ENCODE results near the gene PODXL2.
A peak's percentile ranks its signal among the peaks of the same experiment; 100 is the strongest.

Gene PODXL2, protein sequence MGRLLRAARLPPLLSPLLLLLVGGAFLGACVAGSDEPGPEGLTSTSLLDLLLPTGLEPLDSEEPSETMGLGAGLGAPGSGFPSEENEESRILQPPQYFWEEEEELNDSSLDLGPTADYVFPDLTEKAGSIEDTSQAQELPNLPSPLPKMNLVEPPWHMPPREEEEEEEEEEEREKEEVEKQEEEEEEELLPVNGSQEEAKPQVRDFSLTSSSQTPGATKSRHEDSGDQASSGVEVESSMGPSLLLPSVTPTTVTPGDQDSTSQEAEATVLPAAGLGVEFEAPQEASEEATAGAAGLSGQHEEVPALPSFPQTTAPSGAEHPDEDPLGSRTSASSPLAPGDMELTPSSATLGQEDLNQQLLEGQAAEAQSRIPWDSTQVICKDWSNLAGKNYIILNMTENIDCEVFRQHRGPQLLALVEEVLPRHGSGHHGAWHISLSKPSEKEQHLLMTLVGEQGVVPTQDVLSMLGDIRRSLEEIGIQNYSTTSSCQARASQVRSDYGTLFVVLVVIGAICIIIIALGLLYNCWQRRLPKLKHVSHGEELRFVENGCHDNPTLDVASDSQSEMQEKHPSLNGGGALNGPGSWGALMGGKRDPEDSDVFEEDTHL

DNA sequence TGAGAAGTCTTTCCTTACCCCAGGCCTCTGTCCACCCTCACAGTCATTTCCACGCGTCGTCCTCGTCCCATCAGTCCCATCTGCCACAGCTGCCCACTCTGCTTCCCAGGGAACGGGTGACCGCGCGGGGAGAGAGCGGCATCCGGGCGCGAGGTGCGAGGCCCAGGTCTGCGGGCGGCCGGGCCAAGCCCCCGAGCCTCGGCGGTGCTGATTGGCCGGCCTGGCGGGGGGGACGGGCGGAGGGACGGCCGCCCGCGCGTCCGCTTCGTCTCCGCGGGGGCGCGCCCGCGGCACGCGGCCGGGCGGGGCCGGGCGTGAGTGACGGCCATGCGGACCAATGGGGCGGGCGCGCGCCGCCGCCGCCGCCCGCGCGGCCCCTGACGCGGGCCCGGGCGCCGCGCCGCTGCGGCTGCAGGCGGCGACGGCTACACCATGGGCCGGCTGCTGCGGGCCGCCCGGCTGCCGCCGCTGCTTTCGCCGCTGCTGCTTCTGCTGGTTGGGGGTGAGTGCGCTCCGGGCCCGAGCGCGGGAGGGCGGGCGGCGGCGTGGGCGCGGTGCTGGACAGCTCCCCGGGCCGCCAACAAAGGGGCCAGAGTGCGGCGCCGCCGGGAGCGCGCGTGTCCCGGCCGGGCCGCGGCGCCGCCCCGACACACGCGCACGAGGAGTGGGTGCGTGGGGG, at the start of gene PODXL2:
Gene PODXL2, plus strand, starts transcription at position 398 of the 679 bp plus-strand sequence. Its CDS starts 35 bp downstream, at position 433.
- H3K9ac ChIP-seq (ENCODE audit: low read length) = no peak within 1 kb of the TSS
- H3K27ac ChIP-seq (ENCODE audit: low read length) = no peak within 1 kb of the TSS
- 0 out of 2 replicates have a peak, but pooled peaks cover 2% of the 10 kb centered on the region for H3K27me3 ChIP-seq (ENCODE audit: low read depth, low read length)
- TF ChIP-seq EZH2phosphoT487 (IDR thresholded peaks at IDR 0.05; ENCODE audit: low read depth) = no peak
- no peaks in the 10 kb centered on the region for H4K20me1 ChIP-seq (ENCODE audit: insufficient read depth, low read length)
- no peaks in the 10 kb centered on the region for H3K9me3 ChIP-seq (ENCODE audit: insufficient read depth, low read length)
- H3K36me3 ChIP-seq (replicated peaks; ENCODE audit: low read depth, low read length) = no peaks in the 10 kb centered on the region
- H3K4me1 ChIP-seq (ENCODE audit: low read length) = peaks cover 8% of the 10 kb centered on the region
- peak within 1 kb of the TSS; percentile 53; the same call in 1 of the 2 replicates for H2AFZ ChIP-seq (ENCODE audit: low read depth, low read length)
- no peak within 1 kb of the TSS; the same call in 1 of the 2 replicates for H3K4me3 ChIP-seq (ENCODE audit: low read length)
- H3K79me2 ChIP-seq (ENCODE audit: low read length) = no peaks in the 10 kb centered on the region
- peak within 1 kb of the TSS; percentile 68 for H3K4me2 ChIP-seq (ENCODE audit: low read length)

DNA sequence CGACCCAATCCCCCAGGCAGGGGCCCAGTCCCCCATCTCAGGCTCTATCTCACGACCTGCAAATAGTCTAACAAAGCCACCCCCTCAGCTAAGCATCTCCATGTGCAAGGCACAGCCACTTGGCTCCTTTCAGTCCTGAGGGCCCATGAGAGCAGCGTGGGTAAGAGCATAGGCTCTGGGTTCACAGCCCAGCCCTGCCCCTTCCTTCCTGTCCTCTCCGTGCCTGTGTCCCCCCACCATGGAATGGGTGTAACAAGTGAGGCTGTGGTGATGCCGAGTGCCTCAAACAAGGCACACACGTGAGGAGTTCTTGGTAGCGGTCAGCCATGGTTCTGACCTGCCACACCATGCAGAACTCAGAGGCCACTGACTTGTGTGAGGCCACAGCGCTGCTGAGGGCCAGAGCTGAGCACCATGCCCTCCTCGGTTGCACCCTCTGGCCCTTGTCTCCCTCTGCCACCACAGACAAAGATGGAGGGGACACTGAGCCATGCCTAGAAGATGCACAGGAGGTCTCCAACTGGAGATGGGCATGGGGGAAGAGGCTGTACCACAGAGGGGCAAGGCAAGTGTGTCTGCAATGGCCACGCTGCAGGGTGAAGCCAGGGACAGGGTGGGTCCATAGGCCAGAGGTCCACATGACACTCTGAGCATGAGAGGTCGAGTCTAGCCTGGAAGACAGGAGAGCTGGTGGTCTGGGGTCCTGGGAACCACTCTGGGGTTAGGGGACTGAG, 48.5 kb upstream of the PODXL2 start:
- H3K9ac ChIP-seq (ENCODE audit: low read length) = no peak overlapping the region
- TF ChIP-seq EZH2phosphoT487 (IDR thresholded peaks at IDR 0.05; ENCODE audit: low read depth) = no peak
- TF ChIP-seq, protein P1, sequence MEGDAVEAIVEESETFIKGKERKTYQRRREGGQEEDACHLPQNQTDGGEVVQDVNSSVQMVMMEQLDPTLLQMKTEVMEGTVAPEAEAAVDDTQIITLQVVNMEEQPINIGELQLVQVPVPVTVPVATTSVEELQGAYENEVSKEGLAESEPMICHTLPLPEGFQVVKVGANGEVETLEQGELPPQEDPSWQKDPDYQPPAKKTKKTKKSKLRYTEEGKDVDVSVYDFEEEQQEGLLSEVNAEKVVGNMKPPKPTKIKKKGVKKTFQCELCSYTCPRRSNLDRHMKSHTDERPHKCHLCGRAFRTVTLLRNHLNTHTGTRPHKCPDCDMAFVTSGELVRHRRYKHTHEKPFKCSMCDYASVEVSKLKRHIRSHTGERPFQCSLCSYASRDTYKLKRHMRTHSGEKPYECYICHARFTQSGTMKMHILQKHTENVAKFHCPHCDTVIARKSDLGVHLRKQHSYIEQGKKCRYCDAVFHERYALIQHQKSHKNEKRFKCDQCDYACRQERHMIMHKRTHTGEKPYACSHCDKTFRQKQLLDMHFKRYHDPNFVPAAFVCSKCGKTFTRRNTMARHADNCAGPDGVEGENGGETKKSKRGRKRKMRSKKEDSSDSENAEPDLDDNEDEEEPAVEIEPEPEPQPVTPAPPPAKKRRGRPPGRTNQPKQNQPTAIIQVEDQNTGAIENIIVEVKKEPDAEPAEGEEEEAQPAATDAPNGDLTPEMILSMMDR (IDR thresholded peaks at IDR 0.05; ENCODE audit: low read depth, low read length) = no peak
- H3K36me3 ChIP-seq (replicated peaks; ENCODE audit: low read depth, low read length) = peaks cover 17% of the 10 kb centered on the region

DNA sequence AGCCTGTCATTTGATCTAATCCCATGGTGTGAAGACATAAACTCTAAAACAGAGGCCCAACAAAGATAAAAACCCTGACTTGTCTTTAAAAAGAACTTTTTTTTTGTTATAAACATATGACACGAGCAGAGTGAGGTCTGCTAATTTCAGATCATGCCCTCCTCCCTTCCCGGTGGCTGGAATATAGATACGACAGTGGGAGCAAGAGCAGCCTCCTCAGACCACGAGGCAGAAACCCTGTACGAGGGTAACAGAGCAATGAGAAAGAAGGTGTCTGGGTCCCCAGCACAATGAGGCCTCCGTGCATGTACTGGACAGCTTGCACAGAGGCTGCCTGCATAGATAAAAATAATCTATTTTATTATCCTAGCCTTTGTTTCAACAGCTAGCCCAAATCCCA, 44.3 kb upstream of the PODXL2 start:
- Histone ChIP-seq H3K9ac (ENCODE audit: low read length) (no peak overlapping the region), H3K9me3 (ENCODE audit: insufficient read depth, low read length) (no peaks in the 10 kb centered on the region), H3K27me3 (ENCODE audit: low read depth, low read length) (no peaks in the 10 kb centered on the region), H3K4me1 (ENCODE audit: low read length) (peaks cover 13% of the 10 kb centered on the region), H3K36me3 (replicated peaks; ENCODE audit: low read depth, low read length) (peaks cover 10% of the 10 kb centered on the region), H3K79me2 (ENCODE audit: low read length) (peaks cover 60% of the 10 kb centered on the region), H4K20me1 (ENCODE audit: insufficient read depth, low read length) (peaks cover 58% of the 10 kb centered on the region), H2AFZ (ENCODE audit: low read depth, low read length) (no peak overlapping the region), H3K27ac (ENCODE audit: low read length) (no peak overlapping the region), H3K4me2 (ENCODE audit: low read length) (no peak overlapping the region), H3K4me3 (ENCODE audit: low read length) (no peak overlapping the region)
- TF ChIP-seq, protein P1 (IDR thresholded peaks at IDR 0.05; ENCODE audit: low read depth, low read length) = no peak
- no peak for TF ChIP-seq EZH2phosphoT487 (IDR thresholded peaks at IDR 0.05; ENCODE audit: low read depth)

More for the DNA sequence above, 48.5 kb upstream of the PODXL2 start:
- H3K4me2 ChIP-seq (ENCODE audit: low read length) = no peak overlapping the region
- no peak overlapping the region for H2AFZ ChIP-seq (ENCODE audit: low read depth, low read length)
- H4K20me1 ChIP-seq (ENCODE audit: insufficient read depth, low read length) = peaks cover 46% of the 10 kb centered on the region
- H3K79me2 ChIP-seq (ENCODE audit: low read length) = peaks cover 18% of the 10 kb centered on the region
- H3K4me1 ChIP-seq (ENCODE audit: low read length) = no peaks in the 10 kb centered on the region
- H3K27ac ChIP-seq (ENCODE audit: low read length) = no peak overlapping the region
- H3K4me3 ChIP-seq (ENCODE audit: low read length) = no peak overlapping the region
- no peaks in the 10 kb centered on the region for H3K27me3 ChIP-seq (ENCODE audit: low read depth, low read length)
- H3K9me3 ChIP-seq (ENCODE audit: insufficient read depth, low read length) = no peaks in the 10 kb centered on the region

DNA sequence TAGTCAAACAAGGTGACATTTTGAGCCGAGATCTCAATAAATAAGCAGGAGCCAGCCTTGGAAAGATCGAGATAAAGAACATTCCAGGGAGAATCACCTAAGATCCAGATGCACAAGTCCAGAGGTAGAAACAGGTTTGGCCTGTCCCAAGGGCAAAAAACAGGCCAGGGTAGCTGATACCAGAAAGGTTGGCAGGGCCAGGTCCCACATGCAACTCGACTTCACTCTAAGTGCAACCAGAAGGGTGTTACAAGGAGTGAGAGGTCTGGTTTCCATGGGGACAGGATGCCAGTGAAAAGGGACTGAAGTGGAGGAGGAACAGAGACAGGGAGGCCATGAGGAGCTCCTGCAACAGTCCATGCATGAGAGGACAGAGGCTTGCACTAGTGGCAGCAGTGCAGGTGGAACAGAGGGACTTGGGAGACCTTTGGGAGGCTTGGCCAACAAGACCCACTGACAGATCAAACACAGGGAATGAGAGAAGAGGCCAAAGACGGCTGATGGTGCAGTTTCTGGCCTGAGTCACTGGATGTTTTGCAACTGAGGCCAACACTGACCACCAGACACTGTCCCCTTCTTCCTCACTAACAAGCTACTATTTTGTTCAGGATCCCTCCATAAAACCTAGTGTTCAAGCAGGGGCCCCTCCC, 43.7 kb upstream of the PODXL2 start:
- H3K4me1 ChIP-seq (ENCODE audit: low read length) = peaks cover 13% of the 10 kb centered on the region
- H3K36me3 ChIP-seq (replicated peaks; ENCODE audit: low read depth, low read length) = peaks cover 10% of the 10 kb centered on the region
- no peaks in the 10 kb centered on the region for H3K9me3 ChIP-seq (ENCODE audit: insufficient read depth, low read length)
- no peak overlapping the region for H3K4me2 ChIP-seq (ENCODE audit: low read length)
- H3K27ac ChIP-seq (ENCODE audit: low read length) = no peak overlapping the region
- peaks cover 55% of the 10 kb centered on the region for H4K20me1 ChIP-seq (ENCODE audit: insufficient read depth, low read length)
- no peaks in the 10 kb centered on the region for H3K27me3 ChIP-seq (ENCODE audit: low read depth, low read length)
- H2AFZ ChIP-seq (ENCODE audit: low read depth, low read length) = no peak overlapping the region
- H3K79me2 ChIP-seq (ENCODE audit: low read length) = peaks cover 65% of the 10 kb centered on the region
- no peak overlapping the region for H3K9ac ChIP-seq (ENCODE audit: low read length)
- no peak overlapping the region for H3K4me3 ChIP-seq (ENCODE audit: low read length)
- TF ChIP-seq EZH2phosphoT487 (IDR thresholded peaks at IDR 0.05; ENCODE audit: low read depth) = no peak
- TF ChIP-seq, protein P1 (IDR thresholded peaks at IDR 0.05; ENCODE audit: low read depth, low read length) = no peak

All from OCI-LY3 (cell line).